ENCODE data around the gene MATK.

The MATK gene

DNA sequence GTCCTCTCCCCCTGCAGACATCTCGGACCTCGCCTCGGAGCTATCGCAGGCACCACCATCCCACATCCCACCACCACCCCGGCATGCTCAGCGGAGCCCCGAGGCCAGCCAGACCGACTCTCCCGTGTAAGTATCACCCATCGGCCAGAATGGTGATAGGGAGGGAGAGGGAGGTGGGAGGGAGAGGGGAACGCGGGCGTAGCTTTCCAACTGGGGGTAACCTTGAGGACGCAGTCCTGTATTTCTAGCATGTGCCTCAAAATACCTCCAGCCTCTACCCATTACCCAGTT lies 51.9 kb downstream of the MATK start:
- no peak for DNase-seq (ENCODE audit: low read depth in 2 of 2)
- no peak overlapping the region for H3K4me3 ChIP-seq (replicated peaks in 1 of 2; ENCODE audit: low read depth in 2 of 2, low read length in 2 of 2)
- TF ChIP-seq, protein P1, sequence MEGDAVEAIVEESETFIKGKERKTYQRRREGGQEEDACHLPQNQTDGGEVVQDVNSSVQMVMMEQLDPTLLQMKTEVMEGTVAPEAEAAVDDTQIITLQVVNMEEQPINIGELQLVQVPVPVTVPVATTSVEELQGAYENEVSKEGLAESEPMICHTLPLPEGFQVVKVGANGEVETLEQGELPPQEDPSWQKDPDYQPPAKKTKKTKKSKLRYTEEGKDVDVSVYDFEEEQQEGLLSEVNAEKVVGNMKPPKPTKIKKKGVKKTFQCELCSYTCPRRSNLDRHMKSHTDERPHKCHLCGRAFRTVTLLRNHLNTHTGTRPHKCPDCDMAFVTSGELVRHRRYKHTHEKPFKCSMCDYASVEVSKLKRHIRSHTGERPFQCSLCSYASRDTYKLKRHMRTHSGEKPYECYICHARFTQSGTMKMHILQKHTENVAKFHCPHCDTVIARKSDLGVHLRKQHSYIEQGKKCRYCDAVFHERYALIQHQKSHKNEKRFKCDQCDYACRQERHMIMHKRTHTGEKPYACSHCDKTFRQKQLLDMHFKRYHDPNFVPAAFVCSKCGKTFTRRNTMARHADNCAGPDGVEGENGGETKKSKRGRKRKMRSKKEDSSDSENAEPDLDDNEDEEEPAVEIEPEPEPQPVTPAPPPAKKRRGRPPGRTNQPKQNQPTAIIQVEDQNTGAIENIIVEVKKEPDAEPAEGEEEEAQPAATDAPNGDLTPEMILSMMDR (IDR thresholded peaks at IDR 0.05; ENCODE audit: low read depth, low read length): no peak

DNA sequence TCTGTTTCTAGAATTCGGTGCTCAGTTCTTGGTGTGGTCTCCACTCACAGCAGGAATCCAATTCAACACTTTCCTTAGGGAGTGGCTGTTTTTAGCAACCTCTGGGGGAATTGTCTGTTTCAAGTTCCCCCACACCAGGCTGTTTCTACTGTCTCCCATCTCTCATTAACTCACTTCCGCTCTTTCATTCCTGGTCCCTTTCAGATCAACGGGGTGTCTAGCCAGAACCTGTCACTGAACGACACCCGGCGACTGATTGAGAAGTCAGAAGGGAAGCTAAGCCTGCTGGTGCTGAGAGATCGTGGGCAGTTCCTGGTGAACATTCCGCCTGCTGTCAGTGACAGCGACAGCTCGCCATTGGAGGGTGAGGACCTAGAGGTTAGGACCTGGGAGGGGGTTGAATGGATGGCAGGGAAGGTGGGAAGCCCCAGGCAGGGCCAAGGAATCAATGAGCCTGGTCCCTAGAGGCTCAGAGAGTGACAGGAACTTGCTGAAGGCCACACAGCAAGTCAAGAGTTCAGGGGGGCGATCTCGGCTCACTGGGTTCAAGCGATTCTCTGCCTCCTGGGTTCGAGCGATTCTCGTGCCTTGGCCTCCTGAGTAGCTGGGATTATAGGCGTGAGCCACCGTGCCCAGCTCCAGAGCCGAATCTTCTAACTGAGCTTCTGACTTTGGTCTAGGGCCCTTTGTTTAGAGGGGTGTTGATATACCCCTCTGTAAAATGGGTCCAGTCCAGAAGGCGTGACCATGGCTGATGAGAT lies 52.5 kb downstream of the MATK start:
- DNase-seq (ENCODE audit: low read depth in 2 of 2): no peak
- TF ChIP-seq, protein P1 (IDR thresholded peaks at IDR 0.05; ENCODE audit: low read depth, low read length): no peak
- no peak overlapping the region for H3K4me3 ChIP-seq (replicated peaks in 1 of 2; ENCODE audit: low read depth in 2 of 2, low read length in 2 of 2)

DNA sequence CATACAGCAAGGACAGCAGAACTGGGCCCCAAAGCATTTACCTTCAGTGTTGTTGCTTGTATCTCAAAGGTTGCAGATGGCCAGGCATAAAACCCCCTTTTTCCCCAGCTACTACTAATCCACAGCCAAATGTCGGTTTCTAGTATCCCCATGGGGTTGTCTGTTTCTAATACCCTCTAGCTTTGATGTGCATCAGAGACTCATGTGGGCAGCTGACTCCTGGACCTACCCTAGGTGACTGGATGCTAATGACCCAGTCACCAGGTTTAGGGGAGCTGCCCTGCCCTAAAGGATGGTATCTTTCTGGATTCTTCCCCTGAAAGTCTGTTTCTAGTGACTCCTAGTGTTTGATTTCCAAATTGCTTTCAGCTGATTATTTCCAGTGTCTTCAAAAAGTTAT lies 54.1 kb downstream of the MATK start:
- TF ChIP-seq, protein P1 (IDR thresholded peaks at IDR 0.05; ENCODE audit: low read depth, low read length): no peak
- DNase-seq (ENCODE audit: low read depth in 2 of 2): no peak
- H3K4me3 ChIP-seq (replicated peaks in 1 of 2; ENCODE audit: low read depth in 2 of 2, low read length in 2 of 2): no peak overlapping the region

DNA sequence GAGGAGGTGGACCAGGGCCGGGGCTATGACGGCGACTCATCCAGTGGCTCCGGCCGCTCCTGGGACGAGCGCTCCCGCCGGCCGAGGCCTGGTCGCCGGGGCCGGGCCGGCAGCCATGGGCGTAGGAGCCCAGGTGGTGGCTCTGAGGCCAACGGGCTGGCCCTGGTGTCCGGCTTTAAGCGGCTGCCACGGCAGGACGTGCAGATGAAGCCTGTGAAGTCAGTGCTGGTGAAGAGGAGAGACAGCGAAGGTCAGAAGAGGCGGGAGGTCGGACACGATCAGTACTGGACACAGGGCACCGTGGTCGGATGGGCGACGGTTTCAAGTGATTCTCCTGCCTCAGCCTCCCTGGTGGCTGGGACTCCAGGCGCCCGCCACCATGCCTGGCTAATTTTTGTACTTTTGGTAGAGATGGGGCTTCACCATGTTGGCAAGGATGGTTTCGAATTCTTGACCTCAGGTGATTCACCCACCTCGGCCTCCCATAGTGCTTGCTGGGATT lies 55.7 kb downstream of the MATK start:
- no peak overlapping the region for H3K4me3 ChIP-seq (replicated peaks in 1 of 2; ENCODE audit: low read depth in 2 of 2, low read length in 2 of 2)
- DNase-seq (ENCODE audit: low read depth in 2 of 2): no peak
- TF ChIP-seq, protein P1 (IDR thresholded peaks at IDR 0.05; ENCODE audit: low read depth, low read length): no peak

All from cardiac fibroblast (primary cell).